ENCODE data around the gene TIMP2. TPM values are rescaled to one million over a fixed set of nuclear protein-coding genes. Genes with fewer than 3 reads are reported as not detected.
"Not testable (repeated sequence)": the region's sequence is repeated elsewhere in the genome, so short reads cannot be mapped to it uniquely, and the experiment has no call there.

The TIMP2 gene
- total and polyA plus RNA-seq, 2 donors = 116 to 395 TPM

- 73% methylated on average over 21 of the region's 21 CpGs for WGBS
- Histone ChIP-seq H3K4me1 (ENCODE audit: insufficient read depth) (no peaks in the 10 kb centered on the region), H3K36me3 (ENCODE audit: insufficient read depth) (no peaks in the 10 kb centered on the region), H3K27ac (ENCODE audit: low read depth) (no peak overlapping the region), H3K4me3 (ENCODE audit: low read depth, low read length) (no peak overlapping the region)
- DNase-seq (ENCODE audit: extremely low spot score) = no peak
Measured at GRCh38 chr17:78891406-78892061, 33.7 kb downstream of the TIMP2 start.

DNA sequence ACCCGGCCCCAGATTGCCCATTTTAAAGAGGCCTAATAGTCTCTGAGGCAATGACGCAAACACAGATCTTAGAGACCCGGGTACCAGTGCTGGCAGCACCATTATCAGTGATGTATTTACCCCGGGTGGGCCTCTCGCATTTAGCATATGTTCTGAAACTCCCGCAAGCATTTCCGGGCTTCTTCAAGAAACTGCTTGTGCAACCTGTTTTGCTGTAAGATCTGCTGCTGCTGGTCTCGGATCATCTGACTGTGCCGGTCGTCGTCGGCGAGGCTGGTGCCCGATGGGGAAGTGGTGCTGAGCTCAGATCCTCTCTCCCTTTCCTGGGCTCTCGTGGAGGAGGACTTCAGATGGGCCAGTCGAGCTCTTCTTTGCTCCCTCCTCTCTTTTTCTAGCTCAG, 34.7 kb downstream of the TIMP2 start:
- no peak for DNase-seq (ENCODE audit: extremely low spot score)
- WGBS = 77% methylated on average over 16 of the region's 16 CpGs
- Histone ChIP-seq H3K4me1 (ENCODE audit: insufficient read depth) (no peaks in the 10 kb centered on the region), H3K36me3 (ENCODE audit: insufficient read depth) (no peaks in the 10 kb centered on the region), H3K27ac (ENCODE audit: low read depth) (no peak overlapping the region), H3K4me3 (ENCODE audit: low read depth, low read length) (no peak overlapping the region)

DNA sequence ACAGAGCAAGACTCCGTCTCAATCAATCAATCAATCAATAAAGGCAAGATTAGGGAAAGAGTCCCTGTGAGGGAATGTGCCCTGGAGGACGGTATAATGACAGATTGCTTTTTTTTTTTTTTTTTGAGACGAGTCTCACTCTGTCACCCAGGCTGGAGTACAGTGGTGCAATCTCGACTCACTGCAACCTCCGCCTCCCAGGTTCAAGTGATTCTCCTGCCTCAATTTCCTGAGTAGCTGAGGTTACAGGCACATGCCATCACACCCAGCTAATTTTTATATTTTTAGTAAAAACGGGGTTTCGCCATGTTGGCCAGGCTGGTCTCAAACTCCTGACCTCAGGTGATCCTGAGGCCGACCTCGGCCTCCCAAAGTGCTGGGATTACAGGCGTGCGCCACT, 35.1 kb downstream of the TIMP2 start:
- H3K4me1 ChIP-seq (ENCODE audit: insufficient read depth); H3K4me3 ChIP-seq (ENCODE audit: low read depth, low read length); H3K36me3 ChIP-seq (ENCODE audit: insufficient read depth); H3K27ac ChIP-seq (ENCODE audit: low read depth); DNase-seq (ENCODE audit: extremely low spot score): not testable (repeated sequence)
- WGBS = 92% methylated on average over 11 of the region's 11 CpGs

GRCh38 chr17:78889531-78889930, 35.7 kb downstream of the TIMP2 start:
- H3K36me3 ChIP-seq (ENCODE audit: insufficient read depth) = no peaks in the 10 kb centered on the region
- H3K4me3 ChIP-seq (ENCODE audit: low read depth, low read length) = no peak overlapping the region
- H3K27ac ChIP-seq (ENCODE audit: low read depth) = no peak overlapping the region
- 55% methylated on average over 8 of the region's 8 CpGs for WGBS
- DNase-seq (ENCODE audit: extremely low spot score) = no peak
- H3K4me1 ChIP-seq (ENCODE audit: insufficient read depth) = no peaks in the 10 kb centered on the region

DNA sequence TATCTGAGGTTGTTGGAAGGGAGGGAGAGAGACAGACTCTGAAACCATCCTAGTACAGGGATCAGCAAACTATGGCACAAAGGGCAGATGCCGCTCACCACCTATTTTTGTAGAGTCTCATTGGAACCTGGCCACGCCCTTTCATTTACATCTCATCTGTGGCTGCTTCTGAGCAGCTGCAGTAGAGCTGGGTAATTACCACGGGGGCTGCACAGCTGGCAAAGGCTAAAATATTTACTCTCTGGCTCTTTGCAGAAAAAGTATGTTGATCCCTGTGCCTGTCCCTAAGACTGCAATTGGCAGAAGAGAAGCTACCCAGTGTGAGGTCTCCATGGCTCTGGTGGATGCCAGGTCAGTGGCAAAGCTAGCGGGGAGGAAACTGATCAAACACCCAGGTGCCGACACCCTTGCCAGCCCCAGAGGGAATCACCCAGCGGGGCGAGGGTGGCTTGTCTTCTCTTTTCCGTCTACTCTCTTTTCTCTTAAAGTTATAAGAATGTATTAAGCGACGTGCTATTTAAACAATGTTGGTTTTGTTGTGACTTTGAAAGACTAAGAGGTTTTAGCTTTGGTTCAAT, 36.2 kb downstream of the TIMP2 start:
- no peak for DNase-seq (ENCODE audit: extremely low spot score)
- Histone ChIP-seq H3K4me3 (ENCODE audit: low read depth, low read length) (no peak overlapping the region), H3K36me3 (ENCODE audit: insufficient read depth) (no peaks in the 10 kb centered on the region), H3K4me1 (ENCODE audit: insufficient read depth) (no peaks in the 10 kb centered on the region), H3K27ac (ENCODE audit: low read depth) (no peak overlapping the region)
- WGBS = 78% methylated on average over 10 of the region's 10 CpGs

GRCh38 chr17:78886954-78887353, 38.2 kb downstream of the TIMP2 start:
- WGBS = 94% methylated on average over 12 of the region's 12 CpGs
- Histone ChIP-seq H3K27ac (ENCODE audit: low read depth) (no peak overlapping the region), H3K36me3 (ENCODE audit: insufficient read depth) (no peaks in the 10 kb centered on the region), H3K4me1 (ENCODE audit: insufficient read depth) (no peaks in the 10 kb centered on the region), H3K4me3 (ENCODE audit: low read depth, low read length) (no peak overlapping the region)
- no peak for DNase-seq (ENCODE audit: extremely low spot score)

GRCh38 chr17:78885956-78886355, 39.2 kb downstream of the TIMP2 start:
- DNase-seq (ENCODE audit: extremely low spot score) = no peak
- no peaks in the 10 kb centered on the region for H3K4me1 ChIP-seq (ENCODE audit: insufficient read depth)
- no peak overlapping the region for H3K4me3 ChIP-seq (ENCODE audit: low read depth, low read length)
- 88% methylated on average over 8 of the region's 8 CpGs for WGBS
- no peak overlapping the region for H3K27ac ChIP-seq (ENCODE audit: low read depth)
- no peaks in the 10 kb centered on the region for H3K36me3 ChIP-seq (ENCODE audit: insufficient read depth)

DNA sequence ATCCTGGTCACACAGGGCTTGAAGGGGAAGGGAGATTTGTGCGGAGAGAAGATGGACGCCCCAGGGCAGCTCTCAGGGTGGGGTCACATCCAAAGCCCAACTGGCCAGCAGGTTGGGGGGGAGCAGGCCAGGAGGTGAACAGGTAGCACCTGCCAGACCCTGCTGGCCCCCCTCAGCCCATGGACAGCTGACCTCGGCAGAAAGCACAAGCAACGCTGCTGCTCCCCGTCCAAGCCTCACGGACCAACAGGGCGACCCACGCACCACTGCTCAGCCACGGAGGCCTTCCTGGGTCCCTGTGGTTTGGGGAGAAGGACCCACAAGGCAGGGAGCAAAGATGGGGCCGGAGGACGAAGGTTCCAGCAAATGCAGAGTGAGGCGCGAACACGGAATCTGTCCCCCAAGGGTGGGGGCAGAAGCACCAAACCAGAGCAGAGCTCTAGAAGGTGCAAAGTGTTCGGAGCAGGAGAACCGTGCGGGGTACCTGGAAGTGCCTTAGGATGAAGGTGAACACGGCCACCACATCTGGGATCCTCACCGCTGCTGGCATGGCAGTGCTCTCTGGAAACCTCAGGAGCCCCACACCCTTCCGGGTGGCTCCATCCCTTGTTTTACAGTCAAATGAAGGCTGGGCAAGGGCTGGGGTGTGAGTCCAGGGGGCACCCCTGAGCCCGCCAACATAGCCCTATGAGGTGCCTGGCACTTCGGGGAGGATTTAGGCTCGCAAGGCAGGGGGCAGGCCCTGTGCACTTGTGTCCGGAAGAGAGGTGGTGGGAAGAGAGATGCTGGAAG, 40.1 kb downstream of the TIMP2 start:
- Histone ChIP-seq H3K36me3 (ENCODE audit: insufficient read depth) (no peaks in the 10 kb centered on the region), H3K27ac (ENCODE audit: low read depth) (no peak overlapping the region), H3K4me3 (ENCODE audit: low read depth, low read length) (no peak overlapping the region), H3K4me1 (ENCODE audit: insufficient read depth) (no peaks in the 10 kb centered on the region)
- no peak for DNase-seq (ENCODE audit: extremely low spot score)
- 84% methylated on average over 24 of the region's 24 CpGs for WGBS

GRCh38 chr17:78884148-78884825, 40.9 kb downstream of the TIMP2 start:
- H3K27ac ChIP-seq (ENCODE audit: low read depth) = peak overlapping the region; percentile 84
- no peak overlapping the region for H3K4me3 ChIP-seq (ENCODE audit: low read depth, low read length)
- no peaks in the 10 kb centered on the region for H3K36me3 ChIP-seq (ENCODE audit: insufficient read depth)
- no peak for DNase-seq (ENCODE audit: extremely low spot score)
- WGBS = 22% methylated on average over 20 of the region's 20 CpGs
- H3K4me1 ChIP-seq (ENCODE audit: insufficient read depth) = no peaks in the 10 kb centered on the region

DNA sequence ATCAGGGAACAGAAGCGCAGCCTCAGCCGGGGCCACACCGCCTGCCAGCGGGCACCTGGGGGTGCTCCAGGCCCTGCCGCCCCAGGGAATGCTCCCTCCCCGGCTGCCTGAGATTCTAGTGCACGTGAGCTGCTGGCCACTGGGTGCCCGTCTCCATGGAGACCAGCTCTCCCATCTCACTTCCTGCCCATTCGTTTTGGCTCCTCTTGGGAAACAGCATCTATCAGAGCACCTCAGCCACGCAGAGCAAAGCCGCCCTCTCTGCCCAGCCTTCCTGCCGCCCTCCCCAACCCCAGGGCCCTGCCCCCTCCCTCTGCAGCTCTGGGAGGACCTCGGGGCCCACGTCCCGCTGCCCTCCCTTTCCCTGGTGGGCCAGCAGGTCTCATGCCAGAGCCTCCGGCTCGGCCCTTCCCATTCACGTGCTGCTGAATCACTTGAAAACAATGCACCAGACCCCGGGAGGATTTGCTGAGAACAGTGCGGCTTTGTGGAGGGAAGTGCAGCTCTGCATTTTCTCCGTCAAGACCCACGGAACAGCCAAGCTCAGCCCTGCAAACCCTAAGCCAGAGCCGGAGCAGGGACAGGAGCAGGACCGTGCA, 41.6 kb downstream of the TIMP2 start:
- peak; percentile 66 for DNase-seq (ENCODE audit: extremely low spot score)
- Histone ChIP-seq H3K27ac (ENCODE audit: low read depth) (peak overlapping the region; percentile 84), H3K4me1 (ENCODE audit: insufficient read depth) (no peaks in the 10 kb centered on the region), H3K36me3 (ENCODE audit: insufficient read depth) (no peaks in the 10 kb centered on the region), H3K4me3 (ENCODE audit: low read depth, low read length) (no peak overlapping the region)
- 7% methylated on average over 24 of the region's 24 CpGs for WGBS

GRCh38 chr17:78883089-78883532, 42.1 kb downstream of the TIMP2 start:
- Histone ChIP-seq H3K27ac (ENCODE audit: low read depth) (peak overlapping the region; percentile 84), H3K36me3 (ENCODE audit: insufficient read depth) (no peaks in the 10 kb centered on the region), H3K4me1 (ENCODE audit: insufficient read depth) (no peaks in the 10 kb centered on the region), H3K4me3 (ENCODE audit: low read depth, low read length) (no peak overlapping the region)
- WGBS = 11% methylated on average over 10 of the region's 10 CpGs
- no peak for DNase-seq (ENCODE audit: extremely low spot score)

GRCh38 chr17:78882540-78883088, 42.6 kb downstream of the TIMP2 start:
- 27% methylated on average over 14 of the region's 14 CpGs for WGBS
- H3K4me1 ChIP-seq (ENCODE audit: insufficient read depth) = no peaks in the 10 kb centered on the region
- H3K27ac ChIP-seq (ENCODE audit: low read depth) = peak overlapping the region; percentile 84

GRCh38 chr17:78879635-78880186, 45.5 kb downstream of the TIMP2 start:
- H3K4me1 ChIP-seq (ENCODE audit: insufficient read depth) = no peaks in the 10 kb centered on the region
- no peak overlapping the region for H3K4me3 ChIP-seq (ENCODE audit: low read depth, low read length)
- H3K36me3 ChIP-seq (ENCODE audit: insufficient read depth) = no peaks in the 10 kb centered on the region
- 18% methylated on average over 28 of the region's 28 CpGs for WGBS
- peak; percentile 47 for DNase-seq (ENCODE audit: extremely low spot score)
- peak overlapping the region; percentile 66 for H3K27ac ChIP-seq (ENCODE audit: low read depth)

More at GRCh38 chr17:78882540-78883088, 42.6 kb downstream of the TIMP2 start:
- no peak overlapping the region for H3K4me3 ChIP-seq (ENCODE audit: low read depth, low read length)
- DNase-seq (ENCODE audit: extremely low spot score) = no peak
- no peaks in the 10 kb centered on the region for H3K36me3 ChIP-seq (ENCODE audit: insufficient read depth)
